ENCODE measurements around the gene RNU7-1.

GRCh38 chr12:6980740-6981139 lies 37.1 kb downstream of the RNU7-1 start:
- TF ChIP-seq CTCF (IDR thresholded peaks at IDR 0.05) (no peak), POLR2A (IDR thresholded peaks at IDR 0.05) (no peak)
